HL-60 (cell line): Measurements from ENCODE around the gene TNIK.

ENCODE experiments used
- DNase-seq, 2 experiments: peaks; one replicate each; pipeline ENCODE4 v3.0.0-alpha.2; 2010 to 2020; ENCODE audit warnings: low read depth in 1 of 2, low spot score in 1 of 2
- H3K27ac ChIP-seq: fragments of 250-450 bp; sonication (Bioruptor Pico); replicated peaks from 2 replicates; pipeline ENCODE4 v1.5.1; 2020; ENCODE audit warnings: mild to moderate bottlenecking, moderate library complexity
- H3K27me3 ChIP-seq: fragments of 250-450 bp; sonication (Bioruptor Pico); 2 replicates; pipeline ENCODE4 v1.5.1; 2021; ENCODE audit warnings: mild to moderate bottlenecking, moderate library complexity; ENCODE audit not compliant: insufficient read depth, poor library complexity, severe bottlenecking
- H3K4me3 ChIP-seq: replicated peaks from 2 replicates; pipeline ENCODE4 v1.5.1; 2011; ENCODE audit warnings: mild to moderate bottlenecking, control low read depth, low read length; ENCODE audit not compliant: insufficient read depth
- GABPA ChIP-seq: IDR thresholded peaks from 2 replicates; pipeline ENCODE4 v1.6.1; 2012; ENCODE audit warnings: low read depth
- POLR2AphosphoS5 ChIP-seq: IDR thresholded peaks from 2 replicates; pipeline ENCODE4 v1.6.1; 2012; ENCODE audit warnings: low read depth
- SPI1 ChIP-seq: IDR thresholded peaks from 2 replicates; pipeline ENCODE4 v1.6.1; 2012; ENCODE audit warnings: low read depth, mild to moderate bottlenecking, borderline replicate concordance
- TF ChIP-seq, protein P1 (sequence below): IDR thresholded peaks from 2 replicates; pipeline ENCODE4 v1.6.1; 2012; ENCODE audit warnings: low read depth; ENCODE audit not compliant: insufficient replicate concordance
- TF ChIP-seq, protein P2 (sequence below): IDR thresholded peaks from one replicate; pipeline ENCODE4 v1.5.1; 2011; ENCODE audit warnings: low read length, control low read depth, inconsistent platforms; ENCODE audit not compliant: insufficient read depth

TNIK gene

DNA sequence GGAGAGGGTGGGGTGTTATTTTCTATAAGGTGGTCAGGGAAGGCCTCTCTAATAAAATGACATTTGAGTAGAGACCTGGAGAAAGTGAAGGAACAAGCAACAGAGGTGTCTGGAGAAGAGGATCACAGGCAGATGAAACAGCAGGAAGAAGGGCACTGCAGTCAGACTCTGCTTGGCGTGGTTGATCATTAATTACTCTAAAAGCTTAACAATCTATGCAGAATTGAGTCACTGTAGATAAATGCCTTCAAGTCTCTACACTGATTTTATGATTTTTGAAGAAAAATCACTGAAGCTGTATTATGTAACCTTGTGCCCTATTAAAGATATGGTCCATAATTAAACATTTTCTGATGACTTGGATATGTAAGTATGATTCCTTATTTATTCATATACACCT lies 114.2 kb downstream of the TNIK start:
- Histone ChIP-seq H3K4me3 (no peak overlapping the region), H3K27me3 (no peaks in the 10 kb centered on the region), H3K27ac (no peak overlapping the region)
- no peak for TF ChIP-seq POLR2AphosphoS5
- TF ChIP-seq, protein P1, sequence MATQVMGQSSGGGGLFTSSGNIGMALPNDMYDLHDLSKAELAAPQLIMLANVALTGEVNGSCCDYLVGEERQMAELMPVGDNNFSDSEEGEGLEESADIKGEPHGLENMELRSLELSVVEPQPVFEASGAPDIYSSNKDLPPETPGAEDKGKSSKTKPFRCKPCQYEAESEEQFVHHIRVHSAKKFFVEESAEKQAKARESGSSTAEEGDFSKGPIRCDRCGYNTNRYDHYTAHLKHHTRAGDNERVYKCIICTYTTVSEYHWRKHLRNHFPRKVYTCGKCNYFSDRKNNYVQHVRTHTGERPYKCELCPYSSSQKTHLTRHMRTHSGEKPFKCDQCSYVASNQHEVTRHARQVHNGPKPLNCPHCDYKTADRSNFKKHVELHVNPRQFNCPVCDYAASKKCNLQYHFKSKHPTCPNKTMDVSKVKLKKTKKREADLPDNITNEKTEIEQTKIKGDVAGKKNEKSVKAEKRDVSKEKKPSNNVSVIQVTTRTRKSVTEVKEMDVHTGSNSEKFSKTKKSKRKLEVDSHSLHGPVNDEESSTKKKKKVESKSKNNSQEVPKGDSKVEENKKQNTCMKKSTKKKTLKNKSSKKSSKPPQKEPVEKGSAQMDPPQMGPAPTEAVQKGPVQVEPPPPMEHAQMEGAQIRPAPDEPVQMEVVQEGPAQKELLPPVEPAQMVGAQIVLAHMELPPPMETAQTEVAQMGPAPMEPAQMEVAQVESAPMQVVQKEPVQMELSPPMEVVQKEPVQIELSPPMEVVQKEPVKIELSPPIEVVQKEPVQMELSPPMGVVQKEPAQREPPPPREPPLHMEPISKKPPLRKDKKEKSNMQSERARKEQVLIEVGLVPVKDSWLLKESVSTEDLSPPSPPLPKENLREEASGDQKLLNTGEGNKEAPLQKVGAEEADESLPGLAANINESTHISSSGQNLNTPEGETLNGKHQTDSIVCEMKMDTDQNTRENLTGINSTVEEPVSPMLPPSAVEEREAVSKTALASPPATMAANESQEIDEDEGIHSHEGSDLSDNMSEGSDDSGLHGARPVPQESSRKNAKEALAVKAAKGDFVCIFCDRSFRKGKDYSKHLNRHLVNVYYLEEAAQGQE, result no peak
- no peak for TF ChIP-seq SPI1
- TF ChIP-seq, protein P2, sequence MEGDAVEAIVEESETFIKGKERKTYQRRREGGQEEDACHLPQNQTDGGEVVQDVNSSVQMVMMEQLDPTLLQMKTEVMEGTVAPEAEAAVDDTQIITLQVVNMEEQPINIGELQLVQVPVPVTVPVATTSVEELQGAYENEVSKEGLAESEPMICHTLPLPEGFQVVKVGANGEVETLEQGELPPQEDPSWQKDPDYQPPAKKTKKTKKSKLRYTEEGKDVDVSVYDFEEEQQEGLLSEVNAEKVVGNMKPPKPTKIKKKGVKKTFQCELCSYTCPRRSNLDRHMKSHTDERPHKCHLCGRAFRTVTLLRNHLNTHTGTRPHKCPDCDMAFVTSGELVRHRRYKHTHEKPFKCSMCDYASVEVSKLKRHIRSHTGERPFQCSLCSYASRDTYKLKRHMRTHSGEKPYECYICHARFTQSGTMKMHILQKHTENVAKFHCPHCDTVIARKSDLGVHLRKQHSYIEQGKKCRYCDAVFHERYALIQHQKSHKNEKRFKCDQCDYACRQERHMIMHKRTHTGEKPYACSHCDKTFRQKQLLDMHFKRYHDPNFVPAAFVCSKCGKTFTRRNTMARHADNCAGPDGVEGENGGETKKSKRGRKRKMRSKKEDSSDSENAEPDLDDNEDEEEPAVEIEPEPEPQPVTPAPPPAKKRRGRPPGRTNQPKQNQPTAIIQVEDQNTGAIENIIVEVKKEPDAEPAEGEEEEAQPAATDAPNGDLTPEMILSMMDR, result no peak
- TF ChIP-seq GABPA, result no peak
- no peak for DNase-seq

DNA sequence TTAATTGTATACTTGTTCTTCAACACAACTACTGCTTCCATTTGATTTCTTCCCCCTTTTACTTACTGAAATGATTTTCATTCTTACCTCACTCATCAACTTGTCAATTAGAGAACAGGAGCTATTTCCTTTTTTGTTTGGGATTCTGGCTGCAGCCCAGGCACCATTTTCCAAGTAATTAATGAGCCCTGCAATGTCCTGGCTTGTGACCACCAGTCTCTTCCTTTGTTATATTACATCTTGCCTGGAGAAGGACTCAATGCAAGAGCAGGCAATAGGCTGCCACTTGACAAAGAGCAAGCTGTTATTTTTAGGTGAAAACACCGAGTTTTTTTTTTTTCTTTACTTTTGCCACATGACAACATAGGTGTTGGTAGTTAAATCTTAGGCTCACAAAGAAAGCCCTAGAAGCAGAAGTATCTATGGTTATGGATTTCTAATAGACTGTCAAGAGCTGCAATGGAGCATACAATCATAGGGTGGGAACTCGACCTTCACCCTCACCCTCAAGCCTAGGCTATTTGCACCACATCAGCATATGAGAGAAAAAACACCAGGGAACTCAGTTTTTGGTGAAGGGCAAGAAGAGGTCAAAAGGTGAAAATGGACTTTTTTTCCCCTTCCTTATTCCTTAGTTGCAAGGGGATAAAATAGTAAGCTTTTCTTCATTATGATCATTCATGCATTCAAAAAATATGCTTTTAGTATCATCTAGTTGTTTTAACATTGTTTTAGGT lies 114.9 kb downstream of the TNIK start:
- no peaks in the 10 kb centered on the region for H3K27me3 ChIP-seq
- TF ChIP-seq SPI1 (no peak), POLR2AphosphoS5 (no peak), GABPA (no peak)
- TF ChIP-seq, protein P1, result no peak
- TF ChIP-seq, protein P2, result no peak
- DNase-seq, result no peak
- no peak overlapping the region for H3K4me3 ChIP-seq
- H3K27ac ChIP-seq, result no peak overlapping the region

DNA sequence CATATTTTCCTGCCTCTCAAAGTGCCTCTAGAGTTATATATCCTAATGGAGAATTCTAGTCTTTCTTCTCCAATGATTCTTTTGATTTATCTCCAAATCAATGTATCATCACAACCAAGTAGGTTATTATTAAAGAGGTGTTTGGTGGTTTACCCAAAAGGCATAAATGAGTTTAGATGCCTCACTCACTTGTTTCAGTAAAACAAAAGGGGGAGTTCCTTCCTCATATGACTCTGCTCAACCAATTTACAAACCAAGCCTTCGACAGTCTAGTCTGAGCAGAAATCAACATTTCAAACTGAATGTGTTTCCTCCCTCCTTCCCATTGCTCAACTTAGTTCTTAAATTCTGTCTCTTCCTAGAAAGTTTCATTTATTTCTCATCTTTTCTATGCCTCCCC lies 116.5 kb downstream of the TNIK start:
- TF ChIP-seq, protein P2, result no peak
- DNase-seq, result no peak
- no peak overlapping the region for H3K4me3 ChIP-seq

More for the DNA sequence above, 116.5 kb downstream of the TNIK start:
- Histone ChIP-seq H3K27me3 (no peaks in the 10 kb centered on the region), H3K27ac (no peak overlapping the region)
